Activated CD8-positive, alpha-beta memory T cell treated with anti-CD3 and anti-CD28 coated beads, Interleukin-2, amount 10 ng/mL, durations not matched to agents 7 days and 5 days (primary cell): ENCODE measurements around the gene APOL1. TPM values are rescaled to one million over a fixed set of nuclear protein-coding genes. Genes with fewer than 3 reads are reported as not detected.
"Not testable (repeated sequence)": the region's sequence is repeated elsewhere in the genome, so short reads cannot be mapped to it uniquely, and the experiment has no call there.

Experiments
- ATAC-seq: fragments of 150-1000 bp; cut with Tn5 transposase; one replicate; pipeline ENCODE4 v1.10.0; 2021; ENCODE audit warnings: moderate library complexity
- CTCF ChIA-PET: fragments of 350-600 bp; sonication (Branson Sonifier 250); formaldehyde crosslinking; loops from one replicate; lab custom pipeline; 2021; ENCODE audit warnings: antibody characterized with exemption; lab: Charles Lee
- DNase-seq: peaks from one replicate; pipeline ENCODE4 v3.0.0-alpha.2; 2020
- H3K27ac Mint-ChIP-seq: one replicate; pipeline ENCODE4 v1.8.0; 2021; ENCODE audit warnings: mild to moderate bottlenecking, mixed read lengths
- H3K27me3 Mint-ChIP-seq: one replicate; pipeline ENCODE4 v1.8.0; 2021; ENCODE audit warnings: mixed read lengths
- H3K36me3 Mint-ChIP-seq: one replicate; pipeline ENCODE4 v1.8.0; 2021; ENCODE audit warnings: mild to moderate bottlenecking, mixed read lengths
- H3K4me1 Mint-ChIP-seq: one replicate; pipeline ENCODE4 v1.8.0; 2021; ENCODE audit warnings: mixed read lengths
- H3K4me3 Mint-ChIP-seq: one replicate; pipeline ENCODE4 v1.8.0; 2021; ENCODE audit warnings: mild to moderate bottlenecking, moderate library complexity, mixed read lengths
- H3K9me3 Mint-ChIP-seq: one replicate; pipeline ENCODE4 v1.8.0; 2022; ENCODE audit warnings: low read depth, mixed read lengths
- total RNA-seq, 2 experiments: library from RNA; stranded (reverse); gene quantifications; one replicate each; pipeline ENCODE4 v1.2.3, GENCODE V29; 2021

Gene APOL1
- total RNA-seq, 2 experiments from 2014 or later: 55.6 to 61.6 TPM

DNA sequence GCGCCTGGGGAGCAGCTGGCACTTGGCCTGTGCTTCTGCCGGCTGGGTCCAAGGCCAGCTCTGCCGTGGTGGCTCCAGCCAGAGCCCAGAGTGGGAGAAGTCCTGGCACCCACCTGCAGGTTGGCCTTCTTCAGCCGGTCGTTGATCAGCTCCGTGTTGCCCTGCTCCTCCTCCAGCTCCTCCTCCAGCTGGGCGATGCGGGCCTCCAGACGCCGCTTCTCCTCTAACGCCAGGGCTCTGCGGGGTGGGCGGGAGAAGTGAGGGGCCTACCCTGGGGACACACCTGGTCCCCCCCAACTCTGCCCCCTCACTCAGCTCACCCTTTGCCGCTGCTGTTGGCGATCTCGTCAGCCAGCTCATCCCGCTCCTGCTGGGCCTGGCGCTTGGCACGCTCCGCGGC, 32.6 kb downstream of the APOL1 start:
- Mint-ChIP-seq H3K36me3 (peaks cover 74% of the 10 kb centered on the region), H3K27me3 (no peaks in the 10 kb centered on the region), H3K4me1 (peaks cover 38% of the 10 kb centered on the region), H3K4me3 (no peak overlapping the region), H3K9me3 (no peaks in the 10 kb centered on the region), H3K27ac (no peak overlapping the region)
- CTCF ChIA-PET: interaction anchor here (0.9 to 2.6 kb wide), 14 partner anchors 10 to 201 kb away, joined by 3 to 13 read pairs (median 5); no protein-coding TSS in a partner anchor
- no peak for DNase-seq
- ATAC-seq: no peak

- H3K4me1 Mint-ChIP-seq: peaks cover 41% of the 10 kb centered on the region
- no peak overlapping the region for H3K4me3 Mint-ChIP-seq
- H3K27me3 Mint-ChIP-seq: no peaks in the 10 kb centered on the region
- H3K36me3 Mint-ChIP-seq: peaks cover 74% of the 10 kb centered on the region
- CTCF ChIA-PET: interaction anchor here (0.7 to 2.6 kb wide), 29 partner anchors 8 to 200 kb away, joined by 3 to 20 read pairs (median 3); partner anchors contain the start of gene APOL2
- H3K27ac Mint-ChIP-seq: peak overlapping the region; percentile 3
- no peaks in the 10 kb centered on the region for H3K9me3 Mint-ChIP-seq
- ATAC-seq: peak; percentile 78
- peak; percentile 72 for DNase-seq
Measured at GRCh38 chr22:36286096-36286957, 33.4 kb downstream of the APOL1 start.

DNA sequence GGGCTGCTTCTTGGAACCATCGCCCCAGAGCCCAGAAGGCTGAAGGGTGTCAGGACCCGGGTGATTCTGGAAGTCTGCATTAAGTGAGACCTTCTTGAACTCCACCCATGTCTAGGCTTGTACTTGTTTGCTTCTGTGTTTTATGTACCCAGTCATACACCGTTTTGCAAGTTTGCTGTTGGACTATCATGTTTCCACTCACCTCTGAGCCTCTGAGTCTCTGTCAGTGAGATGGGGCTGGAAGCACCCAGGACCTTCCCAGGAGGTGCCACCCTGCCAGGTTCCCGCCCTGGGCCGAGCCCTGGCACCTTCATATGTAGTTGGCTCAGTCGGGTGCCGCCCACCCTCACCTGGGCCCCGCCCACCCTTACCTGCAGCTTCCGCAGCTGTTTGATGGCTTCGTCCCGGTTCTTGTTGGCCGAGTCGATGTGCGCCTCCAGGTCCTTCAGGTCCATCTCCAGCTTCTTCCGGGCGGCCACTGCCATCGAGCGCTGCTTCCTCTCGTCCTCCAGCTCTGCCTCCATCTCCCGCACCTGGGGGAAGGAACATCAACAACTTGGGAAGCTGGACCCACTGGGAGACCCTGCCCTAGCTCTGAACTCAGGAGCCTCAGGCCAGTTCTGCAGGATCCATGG, 35.1 kb downstream of the APOL1 start:
- Mint-ChIP-seq H3K4me3 (no peak overlapping the region), H3K4me1 (peaks cover 53% of the 10 kb centered on the region), H3K9me3 (no peaks in the 10 kb centered on the region), H3K36me3 (peaks cover 77% of the 10 kb centered on the region), H3K27me3 (no peaks in the 10 kb centered on the region), H3K27ac (no peak overlapping the region)
- DNase-seq (no peak), ATAC-seq (no peak)
- CTCF ChIA-PET: interaction anchor here (0.6 to 3.3 kb wide), 10 partner anchors 10 to 206 kb away, joined by 3 to 14 read pairs (median 3); partner anchors contain the start of gene APOL2

DNA sequence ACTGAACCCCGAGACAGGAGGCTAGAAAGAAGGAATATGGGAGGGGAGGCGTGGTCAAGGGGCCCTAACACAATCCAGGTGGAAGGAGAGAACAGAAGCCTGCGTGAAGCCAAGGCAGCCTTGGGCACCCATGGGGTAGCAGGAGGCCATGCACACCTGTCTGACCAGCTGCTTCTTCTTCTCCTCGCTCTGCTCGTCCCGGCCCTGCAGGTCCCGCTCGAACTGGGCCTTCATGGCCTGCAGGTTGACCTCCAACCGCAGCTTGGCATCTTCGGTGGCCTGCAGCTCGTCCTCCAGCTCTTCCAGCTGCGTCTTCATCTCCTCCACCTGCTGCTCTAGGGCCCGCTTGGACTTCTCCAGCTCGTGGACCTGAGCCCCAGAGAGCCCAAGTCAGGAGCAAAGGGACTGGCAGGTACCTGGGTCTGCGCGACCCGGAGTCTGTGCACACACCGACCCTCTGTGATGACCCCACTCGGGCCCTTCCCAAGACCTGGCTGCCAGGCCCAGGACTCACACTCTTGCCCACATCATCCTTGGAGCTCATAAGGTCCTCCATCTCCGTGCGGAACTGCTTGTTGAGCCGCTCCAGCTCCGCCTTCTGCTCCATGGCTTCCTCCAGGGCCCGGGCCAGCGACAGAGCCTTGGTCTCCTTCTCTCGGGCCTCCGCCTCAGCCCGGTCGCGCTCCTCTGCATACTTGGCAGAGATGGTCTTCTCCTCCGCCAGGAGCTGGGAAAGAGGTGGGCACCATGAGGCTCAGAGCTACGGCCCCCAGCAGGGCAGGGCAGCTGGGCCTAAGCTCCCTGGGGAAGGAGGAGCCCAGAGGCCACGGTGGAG, 35.9 kb downstream of the APOL1 start:
- peak overlapping the region; percentile 80 for H3K27ac Mint-ChIP-seq
- ATAC-seq (no peak), DNase-seq (no peak)
- CTCF ChIA-PET: interaction anchor here (0.9 to 3.3 kb wide), 7 partner anchors 11 to 193 kb away, joined by 3 to 14 read pairs (median 3); partner anchors contain the start of gene APOL2
- H3K4me3 Mint-ChIP-seq: no peak overlapping the region
- H3K9me3 Mint-ChIP-seq: no peaks in the 10 kb centered on the region
- H3K36me3 Mint-ChIP-seq: peaks cover 76% of the 10 kb centered on the region
- no peaks in the 10 kb centered on the region for H3K27me3 Mint-ChIP-seq
- H3K4me1 Mint-ChIP-seq: peaks cover 57% of the 10 kb centered on the region

DNA sequence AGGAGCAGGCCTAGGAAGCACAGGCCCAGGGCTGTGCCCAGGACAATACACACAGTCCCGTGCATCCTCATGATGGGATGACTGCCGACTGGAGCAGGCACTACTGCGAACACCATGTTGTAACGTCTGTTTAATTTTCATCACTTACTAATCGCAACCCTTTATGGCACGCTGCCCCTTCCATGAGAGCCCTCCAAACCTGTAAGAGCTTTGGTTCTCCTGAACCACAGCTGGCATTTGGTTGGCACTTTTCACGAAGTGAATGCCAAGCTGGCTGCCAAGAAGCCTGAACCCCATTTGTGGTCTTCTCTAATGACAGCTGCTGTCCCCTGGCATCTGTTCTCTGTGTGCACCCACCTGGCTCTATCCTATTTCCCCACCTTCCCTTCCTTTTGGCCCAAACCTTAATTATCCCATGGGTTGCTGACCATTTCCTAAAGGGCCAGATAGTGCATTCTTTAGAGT, 36.5 kb downstream of the APOL1 start:
- ATAC-seq (no peak), DNase-seq (no peak)
- Mint-ChIP-seq H3K36me3 (peaks cover 78% of the 10 kb centered on the region), H3K4me1 (peaks cover 62% of the 10 kb centered on the region), H3K4me3 (peak overlapping the region; percentile 31), H3K9me3 (no peaks in the 10 kb centered on the region), H3K27me3 (no peaks in the 10 kb centered on the region), H3K27ac (peak overlapping the region; percentile 80)
- CTCF ChIA-PET: interaction anchor here (0.9 to 3.3 kb wide), 6 partner anchors 11 to 181 kb away, joined by 3 to 14 read pairs (median 3); partner anchors contain the start of gene APOL2

DNA sequence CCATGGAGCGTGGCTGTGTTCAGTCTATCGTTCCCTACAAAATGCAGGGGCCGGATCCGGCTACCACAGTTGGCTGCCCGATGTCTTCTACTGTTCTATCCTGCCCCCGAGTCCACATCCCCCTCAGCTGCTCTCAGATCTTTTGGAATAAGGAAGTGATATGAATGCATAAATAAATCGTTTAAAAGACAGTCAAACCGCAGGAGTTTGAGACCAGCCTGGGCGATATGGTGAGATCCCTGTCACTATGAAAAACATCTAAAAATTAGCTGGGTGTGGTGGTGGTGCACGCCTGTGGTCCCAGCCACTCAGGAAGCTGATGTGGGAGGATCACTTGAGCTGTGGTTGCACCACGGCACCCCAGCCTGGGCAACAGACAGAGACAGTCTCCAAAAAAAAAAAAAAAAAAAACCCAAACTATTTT, 37.0 kb downstream of the APOL1 start:
- H3K9me3 Mint-ChIP-seq, H3K27me3 Mint-ChIP-seq: not testable (repeated sequence)
- ATAC-seq (peak; percentile 71), DNase-seq (peak; percentile 77)
- Mint-ChIP-seq H3K36me3 (peaks cover 78% of the 10 kb centered on the region), H3K4me3 (peak overlapping the region; percentile 31), H3K4me1 (peaks cover 65% of the 10 kb centered on the region), H3K27ac (peak overlapping the region; percentile 80)
- CTCF ChIA-PET: interaction anchor here (0.9 to 3.3 kb wide), 3 partner anchors 11 to 180 kb away, joined by 3 to 14 read pairs (median 14); no protein-coding TSS in a partner anchor

- H3K27me3 Mint-ChIP-seq, ATAC-seq: not testable (repeated sequence)
Measured at GRCh38 chr22:36290391-36291075, 37.6 kb downstream of the APOL1 start.

GRCh38 chr22:36291831-36292740, 39.2 kb downstream of the APOL1 start:
- Mint-ChIP-seq H3K4me3 (no peak overlapping the region), H3K27me3 (no peaks in the 10 kb centered on the region), H3K36me3 (peaks cover 82% of the 10 kb centered on the region), H3K9me3 (no peaks in the 10 kb centered on the region), H3K4me1 (peaks cover 57% of the 10 kb centered on the region), H3K27ac (peak overlapping the region; percentile 66)
- DNase-seq (no peak), ATAC-seq (no peak)
- CTCF ChIA-PET: interaction anchor here (1.3 to 2.0 kb wide), 3 partner anchors 9 to 179 kb away, joined by 3 to 12 read pairs (median 5); no protein-coding TSS in a partner anchor

More at GRCh38 chr22:36290391-36291075, 37.6 kb downstream of the APOL1 start:
- Mint-ChIP-seq H3K4me1 (peaks cover 65% of the 10 kb centered on the region), H3K36me3 (peaks cover 82% of the 10 kb centered on the region)
- CTCF ChIA-PET: interaction anchor here (3.0 to 3.3 kb wide), 2 partner anchors 10 to 13 kb away, joined by 14 read pairs; no protein-coding TSS in a partner anchor
- not testable (repeated sequence) for DNase-seq, H3K4me3 Mint-ChIP-seq, H3K9me3 Mint-ChIP-seq, H3K27ac Mint-ChIP-seq

- DNase-seq: no peak
- no peaks in the 10 kb centered on the region for H3K9me3 Mint-ChIP-seq
- H3K27ac Mint-ChIP-seq: peak overlapping the region; percentile 18
Measured at GRCh38 chr22:36292823-36293530, 40.0 kb downstream of the APOL1 start.

GRCh38 chr22:36293606-36294292, 40.8 kb downstream of the APOL1 start:
- H3K4me1 Mint-ChIP-seq: peaks cover 44% of the 10 kb centered on the region
- CTCF ChIA-PET: interaction anchor here (1.4 to 2.0 kb wide), 4 partner anchors 9 to 177 kb away, joined by 4 to 12 read pairs (median 5); no protein-coding TSS in a partner anchor
- H3K4me3 Mint-ChIP-seq: no peak overlapping the region
- H3K36me3 Mint-ChIP-seq: peaks cover 85% of the 10 kb centered on the region
- no peak overlapping the region for H3K27ac Mint-ChIP-seq
- ATAC-seq: no peak
- DNase-seq: no peak
- H3K27me3 Mint-ChIP-seq: no peaks in the 10 kb centered on the region
- no peaks in the 10 kb centered on the region for H3K9me3 Mint-ChIP-seq

More at GRCh38 chr22:36292823-36293530, 40.0 kb downstream of the APOL1 start:
- Mint-ChIP-seq H3K4me1 (peaks cover 48% of the 10 kb centered on the region), H3K27me3 (no peaks in the 10 kb centered on the region), H3K36me3 (peaks cover 84% of the 10 kb centered on the region), H3K4me3 (no peak overlapping the region)
- CTCF ChIA-PET: interaction anchor here (0.7 to 2.0 kb wide), 6 partner anchors 8 to 178 kb away, joined by 3 to 12 read pairs (median 4); no protein-coding TSS in a partner anchor
- ATAC-seq: no peak
